ENCODE measurements around the gene BAZ1A.

DNA sequence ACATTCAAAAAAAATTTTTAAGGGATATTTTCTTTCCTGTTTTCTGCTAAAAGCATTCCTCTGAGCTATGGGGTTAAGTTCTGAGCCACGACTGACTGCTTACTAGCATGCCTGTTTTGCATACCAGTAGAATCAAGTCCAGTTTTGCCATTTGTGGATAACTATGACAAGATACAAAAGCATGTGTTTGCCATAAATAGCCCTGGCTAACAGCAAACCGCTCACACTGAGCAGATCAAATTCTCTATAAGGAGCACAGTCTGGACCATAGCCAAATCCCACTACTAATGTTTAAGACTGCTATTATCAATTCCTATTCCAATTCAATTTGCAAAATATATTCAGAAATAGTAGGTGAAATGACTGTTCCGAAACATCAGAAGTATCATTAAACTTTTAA lies 164.0 kb downstream of the BAZ1A start:
- TF ChIP-seq, protein P1, sequence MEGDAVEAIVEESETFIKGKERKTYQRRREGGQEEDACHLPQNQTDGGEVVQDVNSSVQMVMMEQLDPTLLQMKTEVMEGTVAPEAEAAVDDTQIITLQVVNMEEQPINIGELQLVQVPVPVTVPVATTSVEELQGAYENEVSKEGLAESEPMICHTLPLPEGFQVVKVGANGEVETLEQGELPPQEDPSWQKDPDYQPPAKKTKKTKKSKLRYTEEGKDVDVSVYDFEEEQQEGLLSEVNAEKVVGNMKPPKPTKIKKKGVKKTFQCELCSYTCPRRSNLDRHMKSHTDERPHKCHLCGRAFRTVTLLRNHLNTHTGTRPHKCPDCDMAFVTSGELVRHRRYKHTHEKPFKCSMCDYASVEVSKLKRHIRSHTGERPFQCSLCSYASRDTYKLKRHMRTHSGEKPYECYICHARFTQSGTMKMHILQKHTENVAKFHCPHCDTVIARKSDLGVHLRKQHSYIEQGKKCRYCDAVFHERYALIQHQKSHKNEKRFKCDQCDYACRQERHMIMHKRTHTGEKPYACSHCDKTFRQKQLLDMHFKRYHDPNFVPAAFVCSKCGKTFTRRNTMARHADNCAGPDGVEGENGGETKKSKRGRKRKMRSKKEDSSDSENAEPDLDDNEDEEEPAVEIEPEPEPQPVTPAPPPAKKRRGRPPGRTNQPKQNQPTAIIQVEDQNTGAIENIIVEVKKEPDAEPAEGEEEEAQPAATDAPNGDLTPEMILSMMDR (conservative IDR thresholded peaks at IDR 0.05; ENCODE audit: low read depth in 2 of 2) = no peak
- no peak for TF ChIP-seq POLR2AphosphoS5 (IDR thresholded peaks at IDR 0.05; ENCODE audit: low read depth)
- TF ChIP-seq JUNB (IDR thresholded peaks at IDR 0.05; ENCODE audit: unreplicated experiment) = no peak
- no peak for TF ChIP-seq EZH2 (IDR thresholded peaks at IDR 0.05; ENCODE audit: low read depth, unreplicated experiment)
- TF ChIP-seq, protein P2, sequence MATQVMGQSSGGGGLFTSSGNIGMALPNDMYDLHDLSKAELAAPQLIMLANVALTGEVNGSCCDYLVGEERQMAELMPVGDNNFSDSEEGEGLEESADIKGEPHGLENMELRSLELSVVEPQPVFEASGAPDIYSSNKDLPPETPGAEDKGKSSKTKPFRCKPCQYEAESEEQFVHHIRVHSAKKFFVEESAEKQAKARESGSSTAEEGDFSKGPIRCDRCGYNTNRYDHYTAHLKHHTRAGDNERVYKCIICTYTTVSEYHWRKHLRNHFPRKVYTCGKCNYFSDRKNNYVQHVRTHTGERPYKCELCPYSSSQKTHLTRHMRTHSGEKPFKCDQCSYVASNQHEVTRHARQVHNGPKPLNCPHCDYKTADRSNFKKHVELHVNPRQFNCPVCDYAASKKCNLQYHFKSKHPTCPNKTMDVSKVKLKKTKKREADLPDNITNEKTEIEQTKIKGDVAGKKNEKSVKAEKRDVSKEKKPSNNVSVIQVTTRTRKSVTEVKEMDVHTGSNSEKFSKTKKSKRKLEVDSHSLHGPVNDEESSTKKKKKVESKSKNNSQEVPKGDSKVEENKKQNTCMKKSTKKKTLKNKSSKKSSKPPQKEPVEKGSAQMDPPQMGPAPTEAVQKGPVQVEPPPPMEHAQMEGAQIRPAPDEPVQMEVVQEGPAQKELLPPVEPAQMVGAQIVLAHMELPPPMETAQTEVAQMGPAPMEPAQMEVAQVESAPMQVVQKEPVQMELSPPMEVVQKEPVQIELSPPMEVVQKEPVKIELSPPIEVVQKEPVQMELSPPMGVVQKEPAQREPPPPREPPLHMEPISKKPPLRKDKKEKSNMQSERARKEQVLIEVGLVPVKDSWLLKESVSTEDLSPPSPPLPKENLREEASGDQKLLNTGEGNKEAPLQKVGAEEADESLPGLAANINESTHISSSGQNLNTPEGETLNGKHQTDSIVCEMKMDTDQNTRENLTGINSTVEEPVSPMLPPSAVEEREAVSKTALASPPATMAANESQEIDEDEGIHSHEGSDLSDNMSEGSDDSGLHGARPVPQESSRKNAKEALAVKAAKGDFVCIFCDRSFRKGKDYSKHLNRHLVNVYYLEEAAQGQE (IDR thresholded peaks at IDR 0.05; ENCODE audit: unreplicated experiment) = no peak
- TF ChIP-seq NANOG (IDR thresholded peaks at IDR 0.05; ENCODE audit: borderline replicate concordance) = no peak
- no peak for TF ChIP-seq ETS1 (IDR thresholded peaks at IDR 0.05)
- TF ChIP-seq STAT1 (IDR thresholded peaks at IDR 0.05; ENCODE audit: unreplicated experiment) = no peak
- no peak for TF ChIP-seq EZH2phosphoT487 (IDR thresholded peaks at IDR 0.05; ENCODE audit: unreplicated experiment)
- no peak for TF ChIP-seq CREB1 (CRISPR knock-in tag; IDR thresholded peaks at IDR 0.05; ENCODE audit: low read depth)
- TF ChIP-seq ZNF331 (CRISPR knock-in tag; IDR thresholded peaks at IDR 0.05; ENCODE audit: low read depth) = no peak
